ENCODE data around the gene ZNF365. TPM values are rescaled to one million over a fixed set of nuclear protein-coding genes. Genes with fewer than 3 reads are reported as not detected.

Gene ZNF365
- total RNA-seq, 2 donors from 2014 or later = 0.12 to 0.30 TPM

DNA sequence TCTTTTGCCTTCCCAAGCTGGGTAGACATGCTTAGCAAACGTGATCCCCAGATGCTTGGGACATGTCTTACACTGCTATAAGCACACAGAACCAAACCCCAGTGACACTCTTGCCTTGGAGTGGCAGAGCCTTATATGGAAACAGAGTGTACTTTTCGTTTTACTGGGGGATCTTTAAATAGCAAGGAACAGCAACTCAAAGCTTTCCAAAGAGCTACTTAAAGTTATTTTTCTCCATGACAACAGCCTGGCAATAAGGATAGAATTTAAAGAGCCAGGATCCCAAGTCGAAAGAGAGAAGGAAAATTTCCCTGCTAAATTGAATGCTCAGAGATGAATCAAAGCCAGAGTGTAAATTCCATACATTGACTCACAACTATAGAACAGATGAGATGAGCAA lies 67.8 kb downstream of the ZNF365 start:
- ATAC-seq (replicated peaks in 1 of 2) (no peak), DNase-seq (no peak)
- Mint-ChIP-seq H3K36me3 (ENCODE audit: insufficient read depth in 2 of 2) (no peaks in the 10 kb centered on the region), H3K9me3 (no peaks in the 10 kb centered on the region), H3K27me3 (ENCODE audit: low read depth) (no peaks in the 10 kb centered on the region), H3K4me1 (ENCODE audit: low read depth) (no peaks in the 10 kb centered on the region), H3K4me3 (no peak overlapping the region), H3K27ac (no peak overlapping the region)

DNA sequence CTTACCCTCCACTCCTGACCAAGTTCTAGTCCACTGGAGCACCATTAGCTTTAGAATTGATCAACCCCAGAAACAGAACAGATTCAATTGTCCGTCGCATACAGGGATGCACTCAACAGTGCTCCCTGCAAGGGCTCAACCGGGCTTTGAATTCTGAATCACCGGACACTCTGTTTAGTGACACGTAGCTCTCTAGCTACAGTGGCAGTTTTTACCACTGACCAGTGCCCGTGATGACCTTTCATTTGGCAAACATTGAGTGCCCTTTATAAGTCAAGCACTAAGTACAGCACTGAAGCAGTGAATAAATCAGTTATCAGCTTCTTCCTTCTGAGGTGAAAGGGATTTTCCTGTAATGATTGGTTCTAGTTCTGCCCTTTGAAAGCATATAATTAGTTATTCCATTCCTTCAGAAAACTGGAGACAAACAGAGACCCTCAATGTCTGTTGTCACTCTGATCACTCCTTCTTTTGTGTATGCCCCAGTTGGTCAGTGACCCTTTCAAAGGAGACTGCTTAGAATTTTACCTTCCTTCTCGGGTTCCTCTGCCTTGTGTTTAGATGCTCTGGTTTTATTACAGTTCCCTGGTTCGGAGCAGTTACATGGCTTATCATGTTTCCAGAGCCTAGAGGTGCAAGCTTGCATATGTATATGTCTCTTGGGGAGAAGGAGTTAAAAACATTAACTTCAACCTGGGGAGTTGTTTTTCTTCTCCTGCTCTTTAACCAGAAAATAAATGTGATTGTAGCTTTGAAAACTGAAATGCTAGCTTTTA lies 68.9 kb downstream of the ZNF365 start:
- no peak overlapping the region for H3K27ac Mint-ChIP-seq
- no peaks in the 10 kb centered on the region for H3K9me3 Mint-ChIP-seq
- no peaks in the 10 kb centered on the region for H3K36me3 Mint-ChIP-seq (ENCODE audit: insufficient read depth in 2 of 2)
- no peak for DNase-seq
- no peak overlapping the region for H3K4me3 Mint-ChIP-seq
- peaks cover 9% of the 10 kb centered on the region for H3K27me3 Mint-ChIP-seq (ENCODE audit: low read depth)
- no peak for ATAC-seq (replicated peaks in 1 of 2)
- no peaks in the 10 kb centered on the region for H3K4me1 Mint-ChIP-seq (ENCODE audit: low read depth)

DNA sequence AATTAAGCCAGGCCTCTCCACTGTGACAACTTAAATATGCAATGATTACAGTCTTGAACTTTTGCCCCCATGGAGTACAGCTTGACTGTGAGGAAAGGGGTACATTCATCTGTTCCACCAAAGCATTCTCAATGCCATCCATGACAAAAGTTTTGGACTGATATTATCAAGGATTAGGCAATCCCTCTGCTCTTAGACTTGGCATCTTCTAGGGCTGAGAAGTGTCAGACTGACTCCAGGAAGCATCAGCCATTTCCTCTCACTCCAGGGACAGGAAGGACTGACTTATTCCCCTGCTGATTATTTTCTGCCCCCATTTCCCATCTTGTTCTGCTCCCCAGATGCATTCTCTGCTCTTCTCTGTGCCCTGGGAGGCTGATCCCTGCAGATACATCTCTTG lies 69.7 kb downstream of the ZNF365 start:
- Mint-ChIP-seq H3K9me3 (no peaks in the 10 kb centered on the region), H3K4me1 (ENCODE audit: low read depth) (no peaks in the 10 kb centered on the region), H3K36me3 (ENCODE audit: insufficient read depth in 2 of 2) (no peaks in the 10 kb centered on the region), H3K4me3 (no peak overlapping the region), H3K27me3 (ENCODE audit: low read depth) (peaks cover 12% of the 10 kb centered on the region), H3K27ac (no peak overlapping the region)
- ATAC-seq (replicated peaks in 1 of 2) (no peak), DNase-seq (no peak)

DNA sequence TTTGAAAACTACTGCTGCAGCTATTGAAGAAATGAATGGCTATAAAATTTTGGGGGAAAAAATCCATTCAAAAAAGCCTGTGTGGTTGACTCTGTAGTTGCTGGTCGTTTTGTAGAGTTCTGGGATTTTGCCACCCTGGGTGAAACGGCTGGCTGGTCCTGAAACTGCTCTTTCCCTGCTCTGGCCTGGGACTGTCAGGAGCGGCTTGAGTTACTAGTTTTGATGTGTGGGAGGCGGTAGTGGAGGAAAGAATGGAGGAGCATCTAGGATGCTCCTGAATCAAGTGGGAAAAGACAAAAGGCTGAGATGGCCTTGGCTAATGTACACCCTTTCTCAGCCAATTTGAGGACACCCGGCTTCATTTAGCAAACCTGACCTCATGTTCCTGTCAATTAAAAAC lies 72.5 kb downstream of the ZNF365 start:
- H3K27ac Mint-ChIP-seq = no peak overlapping the region
- ATAC-seq (replicated peaks in 1 of 2) (no peak), DNase-seq (no peak)
- no peaks in the 10 kb centered on the region for H3K9me3 Mint-ChIP-seq
- peaks cover 12% of the 10 kb centered on the region for H3K27me3 Mint-ChIP-seq (ENCODE audit: low read depth)
- no peak overlapping the region for H3K4me3 Mint-ChIP-seq
- no peaks in the 10 kb centered on the region for H3K4me1 Mint-ChIP-seq (ENCODE audit: low read depth)
- H3K36me3 Mint-ChIP-seq (ENCODE audit: insufficient read depth in 2 of 2) = no peaks in the 10 kb centered on the region

DNA sequence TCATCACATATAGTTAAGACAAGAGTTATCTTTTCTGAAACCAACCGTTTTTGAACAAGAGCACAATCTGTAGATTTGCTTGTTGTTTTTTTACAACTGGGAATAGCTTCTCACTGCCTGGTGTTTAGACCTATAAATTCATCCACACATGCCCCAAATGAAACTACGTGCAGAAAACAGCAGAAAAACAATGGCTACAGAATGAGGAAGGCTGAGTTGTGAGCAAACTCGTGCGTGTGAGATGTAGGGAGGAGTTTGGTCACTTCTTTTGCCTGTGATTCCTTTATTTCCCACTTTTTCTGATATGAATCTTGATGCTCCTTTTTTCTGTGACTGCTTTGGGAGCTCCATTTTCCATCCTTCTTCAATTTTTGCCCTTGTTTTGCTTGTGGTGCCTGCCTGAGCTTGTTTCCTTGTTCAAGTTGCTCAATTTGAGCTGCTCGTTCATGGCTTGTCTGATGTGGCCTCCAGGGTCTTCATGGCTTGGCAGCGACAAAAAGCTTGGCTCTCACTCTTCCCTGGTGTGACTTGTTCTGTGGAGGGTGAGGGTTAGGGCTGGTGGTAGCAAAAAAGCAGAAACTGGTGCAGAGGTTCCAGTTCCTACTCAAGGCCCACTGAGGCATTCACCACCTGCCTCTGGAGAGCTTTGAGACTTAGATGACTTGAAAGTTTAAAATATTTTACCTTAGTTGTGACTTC lies 76.9 kb downstream of the ZNF365 start:
- Mint-ChIP-seq H3K4me1 (ENCODE audit: low read depth) (no peaks in the 10 kb centered on the region), H3K9me3 (peaks cover 0 to 1% of the 10 kb centered on the region in 2 donors), H3K27me3 (ENCODE audit: low read depth) (peaks cover 25% of the 10 kb centered on the region), H3K27ac (no peak overlapping the region), H3K4me3 (no peak overlapping the region), H3K36me3 (ENCODE audit: insufficient read depth in 2 of 2) (no peaks in the 10 kb centered on the region)
- DNase-seq (no peak), ATAC-seq (replicated peaks in 1 of 2) (no peak)

DNA sequence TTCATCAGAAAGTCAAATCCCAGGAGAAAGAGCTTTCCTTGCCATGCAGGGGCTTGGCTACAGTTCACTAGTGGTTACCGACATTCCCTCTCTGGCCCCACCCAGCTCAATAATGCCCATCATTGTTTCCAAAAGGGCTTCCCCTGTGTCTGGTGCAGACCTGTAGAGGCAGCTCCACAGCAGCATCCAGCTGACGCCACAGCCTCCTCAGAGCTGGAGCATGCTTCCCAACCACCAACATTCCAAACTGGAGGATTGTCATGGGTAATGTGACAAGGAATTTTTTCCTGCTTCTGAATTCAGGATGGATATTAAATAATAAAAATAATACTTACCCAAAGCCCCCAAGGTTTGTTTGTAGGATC lies 77.4 kb downstream of the ZNF365 start:
- DNase-seq = no peak
- H3K4me3 Mint-ChIP-seq = no peak overlapping the region
- no peak overlapping the region for H3K27ac Mint-ChIP-seq

More for the DNA sequence above, 77.4 kb downstream of the ZNF365 start:
- H3K4me1 Mint-ChIP-seq (ENCODE audit: low read depth) = no peaks in the 10 kb centered on the region
- H3K27me3 Mint-ChIP-seq (ENCODE audit: low read depth) = peaks cover 25% of the 10 kb centered on the region
- ATAC-seq (replicated peaks in 1 of 2) = no peak
- peaks cover 0 to 1% of the 10 kb centered on the region in 2 donors for H3K9me3 Mint-ChIP-seq
- no peaks in the 10 kb centered on the region for H3K36me3 Mint-ChIP-seq (ENCODE audit: insufficient read depth in 2 of 2)

Other genes with a start within 250 kb of the ZNF365 start
- gene RTKN2, start 105.5 kb upstream of the ZNF365 start, total RNA-seq = 10 to 100 TPM in 1 of 2 donors, 1 to 10 TPM in 1; 9.8 to 18.7 TPM